Kidney (tissue), 14 donors: ENCODE data around the gene RAPGEF5. TPM values are rescaled to one million over a fixed set of nuclear protein-coding genes. Genes with fewer than 3 reads are reported as not detected.

Experiments
- DNase-seq, 5 donors: peaks; one replicate each; pipeline ENCODE4 v3.0.0-alpha.2; 2013 to 2020
- FAIRE-seq: peaks from 2 replicates; lab custom pipeline; 2012; peaks lifted over from hg19 to GRCh38; lab: Jason Lieb, UNC
- H3K27ac ChIP-seq, 2 donors: one replicate each; pipeline ENCODE4 v1.7.0; 2013; ENCODE audit warnings: low read depth in 2 of 2, low read length in 2 of 2, inconsistent platforms in 1 of 2
- H3K27me3 ChIP-seq: one replicate; pipeline ENCODE4 v1.7.1; 2013; ENCODE audit warnings: low read length, inconsistent platforms; ENCODE audit not compliant: control insufficient read depth, insufficient read depth
- H3K36me3 ChIP-seq, 3 donors: one replicate each; pipeline versions ENCODE4 v1.7.0 to v1.7.1; 2013; ENCODE audit warnings: low read length in 3 of 3, control low read depth in 1 of 3, inconsistent platforms in 1 of 3; ENCODE audit not compliant: insufficient read depth in 3 of 3, control insufficient read depth in 2 of 3
- H3K4me1 ChIP-seq, 3 donors: one replicate each; pipeline versions ENCODE4 v1.7.0 to v1.7.1; 2013; ENCODE audit warnings: low read length in 3 of 3, inconsistent platforms in 1 of 3, low read depth in 1 of 3; ENCODE audit not compliant: control insufficient read depth in 2 of 3, insufficient read depth in 2 of 3
- H3K4me3 ChIP-seq, 3 donors: one replicate each; pipeline versions ENCODE4 v1.7.0 to v1.8.1; 2013; ENCODE audit warnings: low read length in 3 of 3, control low read depth in 1 of 3, inconsistent platforms in 1 of 3
- H3K9ac ChIP-seq, 3 donors: one replicate each; pipeline versions ENCODE4 v1.7.0 to v1.7.1; 2013; ENCODE audit warnings: low read length in 3 of 3, control low read depth in 1 of 3, inconsistent platforms in 1 of 3
- H3K9me3 ChIP-seq, 3 donors: one replicate each; pipeline versions ENCODE4 v1.7.0 to v1.7.1; 2013; ENCODE audit warnings: low read length in 3 of 3, control low read depth in 1 of 3, inconsistent platforms in 1 of 3; ENCODE audit not compliant: control insufficient read depth in 2 of 3, insufficient read depth in 1 of 3
- CTCF ChIP-seq: IDR thresholded peaks from 3 replicates; pipeline ENCODE4 v1.5.1; 2012; ENCODE audit warnings: mild to moderate bottlenecking, moderate library complexity, borderline replicate concordance; ENCODE audit not compliant: insufficient read depth; ENCODE audit errors: extremely low read depth
- intact Hi-C: fragments of 100-400 bp; cut with DNase I; formaldehyde crosslinking; loops from one replicate; pipeline ENCODE4 v1.11.1; 2022
- polyA plus RNA-seq: library from polyadenylated mRNA; stranded (reverse); fragments of 350-450 nt; fragmentation: Illumina TruSeq; extraction: RNeasy Lipid Tissue Mini Kit (QIAGEN cat#74804); gene quantifications from one replicate; pipeline ENCODE4 v1.2.3, GENCODE V29; 2014; ENCODE audit warnings: low read depth, low replicate concordance; ENCODE audit not compliant: insufficient read depth
- total RNA-seq: library from RNA; stranded (reverse); fragmentation: NEBNext Ultra II Directional; extraction: Animal tissue kit (Norgen Biotek cat#: 25700); gene quantifications from one replicate; pipeline ENCODE4 v1.2.1, GENCODE V29; 2021
- donor health status: control.
- donor health status: control.
- donor health status: control.
- donor health status: control.
- donor health status: control.
- donor health status: DM: yes; HTN: yes; CAD: no.
- donor health status: Normal renal cell carcinoma (clear cell type).

Gene RAPGEF5
- total and polyA plus RNA-seq, 2 donors from 2014 or later = 3.9 to 67.8 TPM

GRCh38 chr7:22208799-22209198, 148.2 kb downstream of the RAPGEF5 start:
- Histone ChIP-seq H3K9me3 (no peaks in the 10 kb centered on the region), H3K4me3 (no peak overlapping the region), H3K9ac (no peak overlapping the region), H3K36me3 (no peaks in the 10 kb centered on the region), H3K27ac (no peak overlapping the region), H3K4me1 (peaks cover 0 to 4% (median 2%) of the 10 kb centered on the region in 3 donors), H3K27me3 (no peaks in the 10 kb centered on the region)
- intact Hi-C loops = no loop called here
- TF ChIP-seq CTCF = no peak
- FAIRE-seq = no peak
- DNase-seq = no peak

- TF ChIP-seq CTCF = no peak
- H3K9ac ChIP-seq = no peak overlapping the region
- FAIRE-seq = no peak
- H3K4me3 ChIP-seq = no peak overlapping the region
- H3K27me3 ChIP-seq = no peaks in the 10 kb centered on the region
- H3K9me3 ChIP-seq = no peaks in the 10 kb centered on the region
- intact Hi-C loops = no loop called here
- peaks cover 0 to 4% (median 2%) of the 10 kb centered on the region in 3 donors for H3K4me1 ChIP-seq
- no peak for DNase-seq
- no peak overlapping the region for H3K27ac ChIP-seq
- H3K36me3 ChIP-seq = no peaks in the 10 kb centered on the region
These were observed 149.2 kb downstream of the RAPGEF5 start for GRCh38 chr7:22207724-22208225.

- no peak for TF ChIP-seq CTCF
- intact Hi-C loops = no loop called here
- Histone ChIP-seq H3K36me3 (no peaks in the 10 kb centered on the region), H3K27me3 (no peaks in the 10 kb centered on the region), H3K4me3 (no peak overlapping the region), H3K9ac (no peak overlapping the region), H3K4me1 (peaks cover 0 to 9% (median 6%) of the 10 kb centered on the region in 3 donors), H3K27ac (no peak overlapping the region), H3K9me3 (no peaks in the 10 kb centered on the region)
- no peak for FAIRE-seq
- DNase-seq = no peak
These were observed 151.3 kb downstream of the RAPGEF5 start for GRCh38 chr7:22205631-22206030.

GRCh38 chr7:22204312-22204711, 152.6 kb downstream of the RAPGEF5 start:
- no peaks in the 10 kb centered on the region for H3K27me3 ChIP-seq
- no peak overlapping the region for H3K27ac ChIP-seq
- no peaks in the 10 kb centered on the region for H3K36me3 ChIP-seq
- no peak overlapping the region for H3K9ac ChIP-seq
- intact Hi-C loops = no loop called here
- H3K4me1 ChIP-seq = peaks cover 0 to 9% (median 6%) of the 10 kb centered on the region in 3 donors
- no peak overlapping the region for H3K4me3 ChIP-seq
- DNase-seq (no peak), FAIRE-seq (no peak)
- H3K9me3 ChIP-seq = no peaks in the 10 kb centered on the region
- TF ChIP-seq CTCF = no peak
